Skin epidermis (tissue), 12 donors: ENCODE data around the gene ZC3H7A.
A peak's percentile ranks its signal among the peaks of the same experiment; 100 is the strongest.

Experiments
- H3K27ac ChIP-seq, 21 experiments: fragments of 200-600 bp; sonication (generic) in 11 of 21; one replicate each; pipeline ENCODE4 v1.5.0; 2020; ENCODE audit warnings: mild to moderate bottlenecking in 3 of 21, inconsistent platforms in 2 of 21, moderate library complexity in 2 of 21
- H3K4me3 ChIP-seq, 7 experiments: fragments of 200-600 bp; sonication (generic) in 2 of 7; one replicate each; pipeline ENCODE4 v1.5.0; 2020; ENCODE audit warnings: inconsistent platforms in 2 of 7, mild to moderate bottlenecking in 2 of 7, moderate library complexity in 1 of 7

The ZC3H7A gene

DNA sequence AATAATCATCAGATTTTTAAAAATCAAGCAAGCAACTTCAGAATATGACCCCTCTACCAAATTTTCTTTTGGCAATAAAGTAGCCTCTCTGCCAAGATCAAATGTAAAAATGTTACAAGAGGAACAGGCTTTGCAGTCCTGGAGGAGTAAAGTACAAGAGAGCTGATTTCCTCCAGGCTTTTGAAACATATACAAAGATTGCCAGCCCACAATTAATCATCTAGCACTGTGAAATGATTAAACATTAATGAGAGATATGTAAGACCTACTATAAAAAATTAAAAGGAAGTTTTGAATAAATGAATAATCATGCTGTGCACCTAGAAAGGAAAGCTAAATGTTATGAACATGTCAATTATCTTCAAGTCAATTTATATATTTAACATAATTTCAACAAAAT, 80.7 kb downstream of the ZC3H7A start:
- H3K27ac ChIP-seq: peak overlapping the region in 1 of 21 experiments; percentile 7
- H3K4me3 ChIP-seq: no peak overlapping the region

DNA sequence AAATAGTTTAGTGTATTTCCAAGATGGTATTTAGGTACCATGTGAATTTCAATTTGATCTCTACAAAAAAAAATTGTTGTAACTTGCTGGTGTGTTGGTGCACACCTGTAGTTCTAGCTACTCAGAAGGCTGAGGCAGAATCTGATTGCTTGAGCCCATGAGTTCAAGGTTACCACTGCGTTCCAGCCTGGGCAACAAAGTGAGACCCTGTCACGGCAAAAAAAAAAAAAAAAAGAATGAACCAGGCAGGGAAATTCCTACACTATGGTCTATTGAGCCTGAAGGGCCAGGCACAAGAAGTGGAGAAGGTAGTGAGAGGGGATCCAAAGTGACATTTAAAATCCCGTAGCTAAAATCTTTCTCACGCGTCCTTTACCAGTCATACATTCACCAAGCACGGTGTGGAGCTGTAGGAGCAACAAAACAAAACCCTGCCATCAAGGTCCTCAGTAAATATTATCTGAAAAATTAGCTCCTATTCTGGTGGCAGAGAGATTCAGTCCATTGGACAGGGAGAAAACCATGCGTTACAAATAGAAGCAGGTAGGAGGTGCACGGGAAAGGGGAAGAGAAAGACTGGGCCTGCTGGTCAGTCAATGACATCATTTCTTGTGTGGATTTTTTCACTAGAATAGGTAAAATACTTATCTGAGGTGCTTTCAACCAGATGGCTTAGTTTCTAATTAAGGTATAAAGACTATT, 81.7 kb downstream of the ZC3H7A start:
- no peak overlapping the region for H3K27ac ChIP-seq
- no peak overlapping the region for H3K4me3 ChIP-seq

DNA sequence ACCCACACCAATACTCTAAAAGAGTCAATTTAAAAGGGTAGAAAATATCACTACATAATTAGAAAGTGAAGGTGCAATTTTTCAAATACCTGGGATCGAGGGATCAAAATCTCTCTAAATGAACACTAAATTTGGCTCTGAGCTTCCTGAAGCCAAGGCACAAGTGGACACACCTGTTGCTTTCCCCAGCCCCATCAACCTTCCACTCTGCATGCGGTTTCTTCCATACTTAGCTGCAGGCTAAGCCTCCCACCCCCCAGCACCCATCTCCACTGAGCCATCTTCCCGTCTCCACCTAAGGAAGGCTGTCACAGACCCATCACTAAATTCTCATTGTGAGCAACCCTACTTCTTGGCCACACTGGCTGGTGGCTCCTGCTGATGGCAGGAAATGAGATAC, 84.9 kb downstream of the ZC3H7A start:
- H3K27ac ChIP-seq: no peak overlapping the region
- no peak overlapping the region for H3K4me3 ChIP-seq

DNA sequence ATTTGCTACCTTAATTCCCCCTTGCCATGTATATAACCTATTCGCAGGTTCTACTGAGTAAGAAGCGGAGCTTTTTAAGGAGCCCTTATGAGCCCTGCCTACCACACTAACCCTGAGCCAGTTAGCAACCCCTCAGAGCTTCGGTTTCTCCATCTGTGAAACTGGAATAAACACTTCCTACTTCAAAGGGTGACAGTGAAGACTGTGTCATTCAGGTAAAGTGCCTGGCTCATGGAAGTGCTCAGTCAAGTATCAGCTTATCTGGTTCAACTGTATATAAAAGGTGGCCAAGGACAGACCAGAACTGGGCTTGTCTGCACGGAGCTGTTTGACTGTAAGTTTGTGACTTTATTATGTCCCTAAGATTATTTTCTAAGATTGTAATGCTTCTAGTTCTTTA, 85.4 kb downstream of the ZC3H7A start:
- H3K27ac ChIP-seq: no peak overlapping the region
- H3K4me3 ChIP-seq: no peak overlapping the region

DNA sequence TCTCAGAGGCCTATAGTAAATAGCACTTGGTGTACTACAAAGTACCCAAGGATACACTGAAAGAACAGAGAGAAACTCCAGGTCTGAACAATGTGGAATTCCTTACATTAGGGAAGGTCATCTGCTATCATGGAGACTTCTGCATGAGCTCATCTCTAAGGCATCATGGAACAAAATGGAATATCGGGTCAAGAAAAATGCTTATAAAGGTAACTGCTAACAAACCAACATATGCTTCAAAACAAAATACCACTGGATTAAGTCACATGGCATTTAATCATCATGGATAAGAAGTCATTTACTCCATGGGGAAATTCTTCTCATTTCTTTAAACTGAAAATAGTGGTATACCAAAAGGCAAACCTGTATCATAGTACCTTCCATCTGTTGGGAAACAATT, 88.6 kb downstream of the ZC3H7A start:
- H3K27ac ChIP-seq: no peak overlapping the region
- H3K4me3 ChIP-seq: no peak overlapping the region

DNA sequence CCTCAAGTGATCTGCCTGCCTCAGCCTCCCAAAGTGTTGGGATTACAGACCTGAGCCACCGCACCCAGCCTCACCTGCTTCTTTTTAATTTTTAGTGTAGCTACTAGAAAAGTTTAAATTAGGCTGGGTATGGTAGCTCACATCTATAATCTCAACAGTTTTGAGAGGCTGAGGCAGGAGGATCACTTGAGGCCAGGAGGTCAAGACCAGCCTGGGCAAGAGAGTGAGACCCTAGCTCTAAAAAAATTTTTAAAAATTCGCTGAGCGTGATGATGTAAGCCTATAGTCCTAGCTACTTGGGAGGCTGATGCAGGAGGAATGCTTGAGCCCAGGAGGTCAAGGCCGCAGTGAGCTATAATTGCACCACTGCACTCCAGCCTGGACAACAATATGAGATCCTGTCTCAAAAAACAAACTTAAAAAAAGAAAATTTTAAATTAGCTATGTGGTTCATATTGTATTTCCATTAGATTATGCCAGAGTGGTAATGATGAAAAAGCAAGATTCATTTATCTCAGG, 89.3 kb downstream of the ZC3H7A start:
- no peak overlapping the region for H3K27ac ChIP-seq

DNA sequence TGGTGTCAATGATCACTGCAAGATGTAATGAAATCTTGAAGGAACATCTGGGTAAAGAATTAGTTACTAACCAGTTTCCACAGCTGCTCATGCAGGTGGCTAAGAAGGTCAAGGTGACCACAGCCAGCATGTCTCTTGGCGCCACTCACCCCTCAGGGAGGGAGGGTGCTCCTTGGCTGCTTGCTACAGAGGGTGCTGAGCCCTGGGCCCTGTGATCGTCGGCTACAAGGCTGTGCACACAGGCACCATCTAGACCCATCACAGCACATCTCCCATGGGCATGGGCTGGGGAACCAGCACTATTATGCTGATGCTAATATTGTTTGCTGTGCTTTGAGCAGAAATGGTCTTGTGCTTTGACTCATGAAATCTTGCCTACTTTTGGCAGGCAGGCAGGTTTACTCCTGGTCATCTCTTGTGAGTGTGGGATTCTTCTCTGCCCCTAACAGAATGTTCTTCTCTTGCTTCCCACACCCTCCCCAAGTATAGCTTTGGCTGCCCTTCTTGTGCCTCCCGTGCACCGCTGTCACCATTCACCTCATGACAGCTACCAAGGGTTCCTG, 90.8 kb downstream of the ZC3H7A start:
- no peak overlapping the region for H3K4me3 ChIP-seq
- H3K27ac ChIP-seq: no peak overlapping the region

More for the DNA sequence above, 89.3 kb downstream of the ZC3H7A start:
- no peak overlapping the region for H3K4me3 ChIP-seq

DNA sequence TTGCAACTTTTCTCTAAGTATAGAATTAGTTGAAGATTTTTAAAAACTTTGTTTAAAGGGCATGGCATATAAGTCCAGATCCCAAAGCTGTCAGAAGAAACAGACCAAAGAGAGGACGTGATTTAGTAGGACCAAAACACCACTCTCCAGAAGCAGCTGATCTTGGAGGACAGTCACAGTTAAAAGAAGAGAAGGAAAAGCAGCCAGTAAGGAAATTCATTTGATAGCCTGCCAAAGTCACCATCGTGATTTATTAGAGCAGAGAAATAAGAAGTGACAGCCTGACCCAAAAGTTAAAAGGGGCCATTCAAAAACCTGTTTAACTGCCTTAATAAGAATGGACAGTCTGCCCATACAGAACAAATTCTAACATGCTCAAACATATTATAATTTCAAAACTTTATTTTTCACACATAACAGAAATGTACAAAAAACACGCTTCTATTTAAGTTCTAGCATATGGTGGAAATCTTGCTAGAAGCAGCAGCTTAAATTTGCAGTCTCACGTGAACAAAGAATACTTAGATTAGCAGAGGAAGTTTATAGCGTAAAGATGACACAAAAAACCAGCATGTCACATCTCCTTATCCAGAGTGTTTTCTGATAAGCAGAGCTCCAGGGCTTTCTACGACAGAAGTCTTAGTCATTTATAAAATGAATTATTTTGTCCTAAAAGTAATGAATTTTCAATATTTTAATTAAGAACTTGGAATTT, 91.6 kb downstream of the ZC3H7A start:
- Histone ChIP-seq H3K27ac (no peak overlapping the region), H3K4me3 (no peak overlapping the region)
